HS-5 (cell line): Measurements from ENCODE around the gene CLEC4G.

ENCODE experiments used
- DNase-seq: peaks from one replicate; pipeline ENCODE4 v3.0.0-alpha.2; 2012; ENCODE audit warnings: low read depth

Gene CLEC4G

GRCh38 chr19:7722231-7722651 lies 9.7 kb downstream of the CLEC4G start:
- no peak for DNase-seq

GRCh38 chr19:7720351-7720750 lies 11.6 kb downstream of the CLEC4G start:
- DNase-seq, result no peak

DNA sequence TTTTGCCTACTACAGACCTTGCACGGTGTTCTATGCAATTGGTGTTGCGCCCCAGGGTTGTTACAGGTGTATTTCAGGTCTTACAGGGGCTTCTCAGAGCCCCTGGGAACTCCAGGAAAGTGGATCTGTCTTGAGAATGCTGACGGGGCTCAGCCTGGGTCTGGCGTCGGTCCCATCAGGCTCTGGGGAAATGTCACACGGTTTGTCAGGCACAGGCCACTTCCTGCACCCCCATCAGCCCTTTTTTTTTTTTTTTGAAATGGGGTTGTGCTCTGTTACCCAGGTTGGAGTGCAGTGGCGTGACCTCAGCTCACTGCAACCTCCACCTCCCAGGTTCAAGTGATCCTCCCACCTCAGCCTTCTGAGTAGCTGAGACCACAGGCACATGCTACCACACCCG lies 13.2 kb downstream of the CLEC4G start:
- DNase-seq, result no peak

- no peak for DNase-seq
Measured at GRCh38 chr19:7716762-7717161, 15.1 kb downstream of the CLEC4G start.

DNA sequence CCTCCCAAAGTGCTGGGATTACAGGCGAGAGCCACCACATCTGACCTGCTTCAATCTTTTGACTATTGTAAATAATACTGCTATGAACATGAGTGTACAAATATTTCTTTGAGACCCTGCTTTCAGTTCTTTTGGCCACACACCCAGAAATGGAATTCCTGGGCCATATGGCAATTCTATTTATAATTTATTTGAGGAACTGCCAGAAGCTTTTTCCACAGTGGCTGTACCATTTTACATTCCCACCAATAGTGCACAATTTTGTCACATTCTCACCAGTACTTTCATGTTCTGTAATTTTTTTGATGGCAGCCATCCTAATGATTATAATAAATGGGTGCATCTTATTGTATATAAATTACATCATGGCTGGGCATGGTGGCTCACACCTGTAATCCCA lies 16.2 kb downstream of the CLEC4G start:
- no peak for DNase-seq

- DNase-seq, result no peak
Measured at GRCh38 chr19:7710616-7711015, 21.3 kb downstream of the CLEC4G start.

GRCh38 chr19:7709932-7710460 lies 21.9 kb downstream of the CLEC4G start:
- DNase-seq, result no peak

DNA sequence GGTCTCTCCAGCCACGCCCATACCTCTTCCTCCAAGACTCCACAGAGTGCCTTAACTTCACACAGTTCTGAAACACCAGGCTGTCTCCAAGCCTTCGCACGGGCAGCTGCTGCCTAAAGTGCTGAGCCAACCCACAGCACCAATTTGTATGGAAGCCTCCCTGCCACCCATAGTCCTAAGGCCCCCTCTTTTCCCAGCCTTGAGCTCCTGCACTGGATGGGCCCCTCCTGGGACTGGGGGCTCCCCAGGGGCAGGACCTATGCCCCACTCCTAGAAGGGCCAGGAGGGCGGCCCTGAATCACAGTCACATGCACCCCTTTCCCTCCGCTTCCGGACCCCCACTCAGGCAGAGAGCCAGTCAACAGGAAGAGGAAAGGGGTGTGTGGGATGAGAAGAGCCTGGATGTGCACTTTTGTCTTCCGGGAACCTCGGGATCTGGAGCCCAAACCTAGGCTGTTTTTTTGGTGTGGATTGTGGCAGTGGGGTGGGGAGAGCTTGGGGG lies 24.9 kb downstream of the CLEC4G start:
- no peak for DNase-seq

DNA sequence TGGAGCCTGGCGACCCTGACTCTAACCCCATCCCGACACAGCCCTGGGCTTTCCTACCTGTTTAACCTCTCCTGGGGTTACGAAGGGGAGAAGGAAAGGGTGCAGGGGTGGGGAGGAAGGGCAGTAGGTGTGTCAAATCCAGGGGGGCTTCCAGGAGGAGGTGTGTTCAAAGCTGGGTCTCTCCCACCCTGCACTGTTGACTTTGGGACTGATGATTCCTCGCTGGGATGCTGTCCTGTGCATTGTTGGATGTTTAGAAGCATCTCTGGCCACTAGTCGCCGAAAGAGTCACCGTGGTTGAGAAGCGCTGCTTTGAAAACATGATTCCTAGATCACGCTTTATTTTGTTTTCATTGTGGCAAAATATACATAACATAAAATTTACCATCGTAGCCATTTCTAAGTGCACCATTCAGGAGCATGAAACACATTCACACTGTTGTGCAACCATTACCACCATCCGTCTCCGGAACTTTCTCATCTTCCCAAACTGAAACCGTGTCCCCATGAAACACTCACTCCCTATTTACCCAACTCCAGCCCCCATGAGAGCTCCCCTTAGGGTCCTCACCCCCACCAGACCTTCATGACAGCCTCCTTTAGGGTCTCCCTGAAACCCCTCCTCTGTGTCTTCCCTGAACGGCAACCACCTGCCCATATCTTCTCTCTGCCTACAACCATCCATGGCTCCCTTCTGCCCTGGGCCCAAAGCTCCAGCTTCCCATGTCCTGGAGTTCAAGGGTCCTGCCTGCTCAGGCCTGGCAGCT lies 25.5 kb downstream of the CLEC4G start:
- no peak for DNase-seq

GRCh38 chr19:7705387-7706187 lies 26.3 kb downstream of the CLEC4G start:
- no peak for DNase-seq

- DNase-seq, result no peak
Measured at GRCh38 chr19:7704280-7705060, 27.4 kb downstream of the CLEC4G start.

GRCh38 chr19:7703332-7703731 lies 28.6 kb downstream of the CLEC4G start:
- DNase-seq, result no peak

GRCh38 chr19:7701654-7702457 lies 30.1 kb downstream of the CLEC4G start, which contains the start of gene FCER2:
FCER2 (minus strand) TSS chr19:7702131; CDS start chr19:7699760, 2,371 bp downstream.
- no peak for DNase-seq

GRCh38 chr19:7701049-7701653 lies 30.8 kb downstream of the CLEC4G start:
- DNase-seq, result no peak

- DNase-seq, result no peak
Measured at GRCh38 chr19:7699417-7700401, 32.2 kb downstream of the CLEC4G start.

DNA sequence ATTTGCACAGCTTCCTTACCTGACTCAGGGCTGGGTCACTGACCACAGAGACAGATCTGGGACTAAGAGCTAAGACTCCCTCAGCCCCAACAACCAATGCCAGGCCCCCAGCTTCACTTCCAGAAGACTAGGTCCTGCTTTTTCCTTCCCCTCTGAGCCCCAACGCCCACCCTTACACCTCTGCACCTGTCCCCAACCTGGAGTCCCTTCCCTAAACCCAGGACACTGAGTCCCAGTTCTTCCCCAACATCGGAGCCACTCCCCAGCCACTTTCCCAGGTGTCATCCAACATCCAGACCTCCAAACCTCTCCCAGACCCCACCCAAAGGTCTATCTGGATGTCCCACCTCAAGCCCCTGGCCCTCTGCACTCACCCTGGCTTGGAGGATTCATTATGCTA lies 32.9 kb downstream of the CLEC4G start:
- DNase-seq, result no peak

GRCh38 chr19:7698583-7698982 lies 33.3 kb downstream of the CLEC4G start:
- no peak for DNase-seq

DNA sequence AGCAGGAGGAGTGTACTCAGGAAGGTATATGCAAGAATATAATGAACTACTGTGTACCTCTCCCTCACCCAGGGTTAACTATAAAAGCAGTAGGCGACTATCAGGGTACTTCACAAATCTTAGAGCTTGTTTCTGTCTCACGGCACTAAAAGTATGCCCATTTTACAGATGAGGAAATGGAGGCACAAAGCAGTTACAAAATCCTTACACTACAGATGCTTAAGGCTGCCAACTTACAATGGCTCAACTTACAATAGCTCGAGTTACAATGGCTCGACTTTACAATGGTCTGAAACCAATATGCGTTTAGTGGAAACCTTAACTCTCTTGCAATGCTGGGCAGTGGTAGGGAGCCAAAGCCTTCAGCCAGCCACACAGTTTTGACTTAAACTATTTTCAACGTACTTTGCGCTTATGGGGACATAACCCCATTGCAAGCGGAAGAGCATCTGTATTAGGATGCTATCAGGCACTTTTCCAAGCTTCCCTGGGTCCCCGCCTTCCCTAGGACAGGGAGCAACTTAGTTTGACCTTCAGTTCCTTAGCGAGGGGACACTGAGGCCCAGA lies 34.1 kb downstream of the CLEC4G start:
- no peak for DNase-seq

DNA sequence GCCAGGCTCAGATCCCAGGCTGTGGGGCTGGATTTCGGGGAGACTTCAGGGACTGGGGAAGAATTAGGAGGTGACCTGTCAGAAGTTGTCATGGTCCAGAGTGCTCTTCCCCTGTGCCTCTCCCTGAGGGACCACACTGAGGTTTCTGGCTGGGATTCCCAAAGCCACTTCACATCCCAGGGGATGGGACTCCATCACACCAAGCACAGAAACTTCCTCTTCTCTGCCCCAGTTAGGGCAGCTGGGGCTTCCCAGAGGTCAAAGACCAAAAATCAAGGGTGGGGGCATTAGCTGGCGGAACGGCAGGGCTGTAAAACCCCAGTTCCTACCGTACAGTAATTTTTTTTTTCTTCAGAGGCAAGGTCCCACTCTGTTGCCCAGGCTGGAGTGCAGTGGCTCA lies 37.4 kb downstream of the CLEC4G start:
- no peak for DNase-seq
